Astrocyte (in vitro differentiated cells and primary cell): Measurements from ENCODE around the gene TRMT1. TPM values are rescaled to one million over a fixed set of nuclear protein-coding genes. Genes with fewer than 3 reads are reported as not detected.
A peak's percentile ranks its signal among the peaks of the same experiment; 100 is the strongest.

ENCODE experiments used
- DNase-seq: peaks from one replicate; pipeline ENCODE4 v3.0.0-alpha.2; 2010; ENCODE audit warnings: low read depth
- FAIRE-seq: peaks from 2 replicates; lab custom pipeline; 2011; peaks lifted over from hg19 to GRCh38; lab: Jason Lieb, UNC
- H2AFZ ChIP-seq: 2 replicates; pipeline ENCODE4 v1.6.0; 2012; ENCODE audit warnings: low read depth, low read length, inconsistent platforms
- H3K27ac ChIP-seq: 2 replicates; pipeline ENCODE4 v1.5.1; 2011; ENCODE audit warnings: low read depth, low read length, inconsistent platforms
- H3K27me3 ChIP-seq: 2 replicates; pipeline ENCODE4 v1.6.0; 2011; ENCODE audit warnings: low read length, inconsistent platforms; ENCODE audit not compliant: insufficient read depth
- H3K36me3 ChIP-seq: 2 replicates; pipeline ENCODE4 v1.5.1; 2011; ENCODE audit warnings: low read length, inconsistent platforms; ENCODE audit not compliant: insufficient read depth
- H3K4me1 ChIP-seq: 2 replicates; pipeline ENCODE4 v1.5.1; 2011; ENCODE audit warnings: low read length, inconsistent platforms; ENCODE audit not compliant: insufficient read depth
- H3K4me2 ChIP-seq: 2 replicates; pipeline ENCODE4 v1.6.0; 2012; ENCODE audit warnings: low read length, inconsistent platforms
- H3K4me3 ChIP-seq: 2 replicates; pipeline ENCODE4 v1.5.1; 2011; ENCODE audit warnings: low read depth, mild to moderate bottlenecking, low read length, inconsistent platforms; ENCODE audit not compliant: insufficient read depth
- H3K79me2 ChIP-seq: 2 replicates; pipeline ENCODE4 v1.6.0; 2012; ENCODE audit warnings: mild to moderate bottlenecking, low read length, inconsistent platforms; ENCODE audit not compliant: insufficient read depth
- H3K9ac ChIP-seq: 2 replicates; pipeline ENCODE4 v1.6.0; 2012; ENCODE audit warnings: mild to moderate bottlenecking, low read length, inconsistent platforms
- H3K9me3 ChIP-seq: 2 replicates; pipeline ENCODE4 v1.5.1; 2012; ENCODE audit warnings: low read depth, mild to moderate bottlenecking, low read length, inconsistent platforms; ENCODE audit not compliant: insufficient read depth
- H4K20me1 ChIP-seq: 2 replicates; pipeline ENCODE4 v1.6.0; 2012; ENCODE audit warnings: low read length, inconsistent platforms; ENCODE audit not compliant: insufficient read depth
- H3K27ac Mint-ChIP-seq: one replicate; pipeline ENCODE4 v1.8.0; 2021; ENCODE audit warnings: mild to moderate bottlenecking, mixed read lengths; ENCODE audit not compliant: unreplicated experiment
- H3K27me3 Mint-ChIP-seq: one replicate; pipeline ENCODE4 v1.8.0; 2021; ENCODE audit warnings: low read depth, mixed read lengths; ENCODE audit not compliant: unreplicated experiment
- H3K36me3 Mint-ChIP-seq: one replicate; pipeline ENCODE4 v1.8.0; 2021; ENCODE audit warnings: low read depth, mixed read lengths; ENCODE audit not compliant: unreplicated experiment
- H3K4me1 Mint-ChIP-seq: one replicate; pipeline ENCODE4 v1.8.0; 2021; ENCODE audit warnings: low read depth, mixed read lengths; ENCODE audit not compliant: unreplicated experiment
- H3K4me3 Mint-ChIP-seq: one replicate; pipeline ENCODE4 v1.8.0; 2021; ENCODE audit warnings: mild to moderate bottlenecking, moderate library complexity, mixed read lengths; ENCODE audit not compliant: unreplicated experiment
- H3K9me3 Mint-ChIP-seq: one replicate; pipeline ENCODE4 v1.8.0; 2021; ENCODE audit warnings: mild to moderate bottlenecking, mixed read lengths; ENCODE audit not compliant: unreplicated experiment
- EZH2 ChIP-seq: IDR thresholded peaks from 2 replicates; pipeline ENCODE4 v1.6.1; 2012; ENCODE audit warnings: mild to moderate bottlenecking, low read length, inconsistent platforms; ENCODE audit not compliant: insufficient read depth
- total RNA-seq: library from RNA; stranded (reverse); gene quantifications from 2 replicates; pipeline ENCODE4 v1.2.1, GENCODE V29; 2021
- TF ChIP-seq, protein P1 (sequence below): IDR thresholded peaks from 2 replicates; pipeline ENCODE4 v1.5.1; 2011; ENCODE audit warnings: low read depth, mild to moderate bottlenecking, inconsistent platforms, low read length, moderate library complexity; ENCODE audit not compliant: insufficient read depth

Gene TRMT1
- total RNA-seq, 1 donor from 2014 or later, result 43.3 TPM

DNA sequence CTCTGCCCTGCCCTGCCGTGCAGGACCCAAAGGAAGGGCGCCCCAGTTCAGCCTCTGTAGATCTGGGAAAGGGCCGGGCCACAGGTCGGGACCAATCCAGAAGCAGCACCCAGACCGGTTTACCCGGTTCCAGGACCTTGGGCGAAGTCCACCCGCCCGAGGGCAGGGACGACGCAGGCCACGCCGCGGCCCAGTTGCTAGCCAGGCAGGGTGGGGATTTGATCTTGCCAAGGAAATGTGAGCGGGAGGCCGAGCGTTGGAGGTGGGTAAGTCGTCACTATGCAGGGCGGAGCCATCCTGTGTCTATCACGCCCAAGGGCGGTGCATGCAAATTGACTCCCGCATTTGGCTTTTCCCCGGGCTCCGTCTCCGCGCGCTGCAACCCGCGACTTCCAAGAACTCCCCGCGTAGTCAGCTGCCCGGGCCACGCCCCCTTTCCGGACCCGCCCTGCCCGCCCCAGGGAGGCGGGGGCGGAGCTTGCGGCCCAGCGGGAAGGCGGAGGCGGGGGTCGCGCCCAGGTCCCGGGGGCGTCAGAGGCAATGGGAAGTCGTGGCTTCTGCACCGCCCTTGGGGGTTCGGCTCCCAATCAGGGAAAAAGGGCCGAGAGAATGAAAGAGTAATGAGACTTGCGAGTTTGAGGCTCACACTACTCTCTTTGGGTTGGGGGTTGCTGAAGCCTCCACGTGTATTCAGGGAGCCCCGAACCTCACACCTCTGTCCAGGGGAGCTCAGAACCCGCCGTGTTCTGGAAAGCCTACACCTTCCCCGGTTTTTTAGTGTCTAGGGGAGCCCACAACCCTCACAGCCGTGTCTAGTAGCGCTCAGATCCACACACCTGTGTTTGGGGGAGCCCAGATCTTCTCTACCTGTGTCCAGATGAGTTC lies 46.4 kb upstream of the TRMT1 start:
- Mint-ChIP-seq H3K27ac (peak overlapping the region; percentile 99), H3K4me1 (peaks cover 28% of the 10 kb centered on the region), H3K4me3 (peak overlapping the region; percentile 78), H3K36me3 (no peaks in the 10 kb centered on the region), H3K9me3 (no peaks in the 10 kb centered on the region), H3K27me3 (no peaks in the 10 kb centered on the region)
- no peaks in the 10 kb centered on the region for H3K79me2 ChIP-seq
- peak overlapping the region; percentile 43 for H3K4me3 ChIP-seq
- H2AFZ ChIP-seq, result peak overlapping the region; percentile 82
- DNase-seq, result peak; percentile 96
- H3K9me3 ChIP-seq, result no peaks in the 10 kb centered on the region
- H3K4me1 ChIP-seq, result peaks cover 48% of the 10 kb centered on the region
- H3K27ac ChIP-seq, result peak overlapping the region; percentile 90
- no peaks in the 10 kb centered on the region for H4K20me1 ChIP-seq
- H3K27me3 ChIP-seq, result no peaks in the 10 kb centered on the region
- FAIRE-seq, result no peak
- TF ChIP-seq, protein P1, sequence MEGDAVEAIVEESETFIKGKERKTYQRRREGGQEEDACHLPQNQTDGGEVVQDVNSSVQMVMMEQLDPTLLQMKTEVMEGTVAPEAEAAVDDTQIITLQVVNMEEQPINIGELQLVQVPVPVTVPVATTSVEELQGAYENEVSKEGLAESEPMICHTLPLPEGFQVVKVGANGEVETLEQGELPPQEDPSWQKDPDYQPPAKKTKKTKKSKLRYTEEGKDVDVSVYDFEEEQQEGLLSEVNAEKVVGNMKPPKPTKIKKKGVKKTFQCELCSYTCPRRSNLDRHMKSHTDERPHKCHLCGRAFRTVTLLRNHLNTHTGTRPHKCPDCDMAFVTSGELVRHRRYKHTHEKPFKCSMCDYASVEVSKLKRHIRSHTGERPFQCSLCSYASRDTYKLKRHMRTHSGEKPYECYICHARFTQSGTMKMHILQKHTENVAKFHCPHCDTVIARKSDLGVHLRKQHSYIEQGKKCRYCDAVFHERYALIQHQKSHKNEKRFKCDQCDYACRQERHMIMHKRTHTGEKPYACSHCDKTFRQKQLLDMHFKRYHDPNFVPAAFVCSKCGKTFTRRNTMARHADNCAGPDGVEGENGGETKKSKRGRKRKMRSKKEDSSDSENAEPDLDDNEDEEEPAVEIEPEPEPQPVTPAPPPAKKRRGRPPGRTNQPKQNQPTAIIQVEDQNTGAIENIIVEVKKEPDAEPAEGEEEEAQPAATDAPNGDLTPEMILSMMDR, result no peak
- no peak for TF ChIP-seq EZH2
- peak overlapping the region; percentile 70 for H3K9ac ChIP-seq
- no peaks in the 10 kb centered on the region for H3K36me3 ChIP-seq
- peak overlapping the region; percentile 83 for H3K4me2 ChIP-seq

DNA sequence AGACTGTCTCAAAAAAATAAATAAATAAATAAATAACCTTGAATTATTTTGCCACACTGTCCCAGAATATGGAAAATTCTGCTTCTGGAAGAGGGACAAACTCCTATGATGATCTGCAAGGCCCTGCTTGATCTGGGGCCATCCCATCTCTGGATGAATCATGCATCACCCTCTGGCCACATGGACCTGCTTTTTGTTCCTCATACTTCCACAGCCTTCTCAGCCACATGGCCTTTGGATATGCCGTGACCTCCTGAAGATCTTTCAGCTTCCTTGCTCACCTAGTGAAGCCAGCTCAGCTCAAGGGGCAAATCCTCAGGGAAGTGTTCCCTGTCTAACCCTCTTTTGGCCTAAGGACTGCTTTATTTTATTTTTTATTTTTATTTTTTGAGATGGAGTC lies 44.0 kb upstream of the TRMT1 start:
- Histone ChIP-seq H3K36me3 (no peaks in the 10 kb centered on the region), H3K9me3 (no peaks in the 10 kb centered on the region), H3K27ac (no peak overlapping the region), H3K9ac (no peak overlapping the region), H3K27me3 (no peaks in the 10 kb centered on the region), H3K4me1 (peaks cover 44% of the 10 kb centered on the region), H2AFZ (peak overlapping the region; percentile 20), H3K79me2 (no peaks in the 10 kb centered on the region), H3K4me2 (no peak overlapping the region), H4K20me1 (peaks cover 4% of the 10 kb centered on the region), H3K4me3 (no peak overlapping the region)
- no peak for TF ChIP-seq EZH2
- TF ChIP-seq, protein P1, result no peak
- Mint-ChIP-seq H3K27me3 (no peaks in the 10 kb centered on the region), H3K9me3 (no peaks in the 10 kb centered on the region), H3K4me3 (no peak overlapping the region), H3K36me3 (no peaks in the 10 kb centered on the region), H3K27ac (no peak overlapping the region), H3K4me1 (peaks cover 22% of the 10 kb centered on the region)
- DNase-seq (no peak), FAIRE-seq (no peak)

DNA sequence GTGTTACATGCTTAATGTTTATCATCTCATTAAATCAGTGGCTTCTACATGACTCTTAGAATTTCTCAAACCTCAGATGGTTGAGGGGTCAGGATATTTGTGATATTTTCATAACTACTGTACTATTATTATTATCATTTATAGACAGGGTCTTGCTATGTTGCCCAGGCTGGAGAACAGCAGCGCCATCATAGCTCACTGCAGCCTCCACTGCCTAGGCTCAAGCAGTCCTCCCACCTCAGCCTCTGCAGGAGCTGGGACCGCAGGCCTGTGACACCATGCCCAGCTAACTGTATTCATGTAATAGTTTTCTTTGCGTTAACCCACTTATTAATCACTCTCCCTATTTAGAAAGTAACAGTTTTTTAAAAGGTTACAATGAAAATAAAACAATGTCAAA lies 43.2 kb upstream of the TRMT1 start:
- Histone ChIP-seq H3K9me3 (no peaks in the 10 kb centered on the region), H3K27me3 (no peaks in the 10 kb centered on the region), H3K4me1 (peaks cover 43% of the 10 kb centered on the region), H4K20me1 (peaks cover 12% of the 10 kb centered on the region), H3K4me2 (no peak overlapping the region), H3K27ac (no peak overlapping the region), H3K36me3 (no peaks in the 10 kb centered on the region), H2AFZ (no peak overlapping the region), H3K4me3 (no peak overlapping the region), H3K79me2 (peaks cover 7% of the 10 kb centered on the region), H3K9ac (no peak overlapping the region)
- H3K4me1 Mint-ChIP-seq, result peaks cover 19% of the 10 kb centered on the region
- no peaks in the 10 kb centered on the region for H3K9me3 Mint-ChIP-seq
- no peaks in the 10 kb centered on the region for H3K36me3 Mint-ChIP-seq
- H3K4me3 Mint-ChIP-seq, result no peak overlapping the region
- no peak for TF ChIP-seq EZH2
- TF ChIP-seq, protein P1, result no peak
- H3K27ac Mint-ChIP-seq, result no peak overlapping the region
- no peaks in the 10 kb centered on the region for H3K27me3 Mint-ChIP-seq
- FAIRE-seq, result no peak
- DNase-seq, result no peak
